GM21529 (cell line): Measurements from ENCODE around the gene TGFB1I1.
"Not testable (repeated sequence)": the region's sequence is repeated elsewhere in the genome, so short reads cannot be mapped to it uniquely, and the experiment has no call there.

Experiments
- ATAC-seq: cut with Tn5 transposase; IDR thresholded peaks from one replicate; pipeline ENCODE4 v1.9.1; 2021; ENCODE audit not compliant: unreplicated experiment

Gene TGFB1I1

DNA sequence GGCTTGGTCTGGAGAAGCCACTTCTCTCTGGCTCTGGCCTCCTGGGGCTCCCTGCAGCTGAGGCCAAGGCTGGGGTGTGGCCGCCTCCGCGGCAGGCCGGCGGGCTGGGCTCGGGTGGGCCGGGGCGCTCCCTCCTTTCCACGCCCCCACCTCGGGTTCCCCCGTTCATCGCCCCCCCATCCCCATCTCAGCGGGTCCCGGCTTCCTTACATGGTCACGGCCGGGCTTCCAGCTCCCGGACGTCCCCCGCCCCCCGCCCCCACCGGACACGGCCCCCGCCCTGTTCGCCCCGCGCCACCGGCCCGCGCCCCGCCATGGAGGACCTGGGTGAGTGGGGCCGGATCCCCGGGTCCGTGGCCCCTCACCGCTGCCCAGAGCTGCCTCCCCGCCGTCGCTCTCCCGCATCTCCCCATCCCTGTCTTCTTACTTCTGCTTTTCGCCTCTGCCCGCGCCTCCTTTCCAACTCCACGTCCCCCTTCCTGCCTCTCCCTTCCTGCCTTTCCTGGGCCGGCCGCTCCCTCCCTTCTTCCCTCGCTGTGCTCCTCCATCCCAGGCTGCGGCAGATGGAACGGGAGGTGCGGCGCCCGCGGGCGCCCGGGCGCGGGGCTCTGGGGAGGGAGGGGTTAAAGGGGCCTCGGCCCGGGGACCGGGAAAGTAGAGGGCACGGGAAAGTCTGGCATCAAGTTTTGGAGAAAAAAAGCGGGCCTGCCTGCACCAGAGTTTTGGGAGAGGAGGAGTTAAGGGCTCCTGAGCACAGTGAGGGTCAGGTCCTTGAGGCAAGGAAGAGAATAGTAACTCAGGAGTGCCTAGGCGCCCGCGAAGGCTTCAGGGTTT lies at the start of gene TGFB1I1:
TSS of gene TGFB1I1 (plus strand) at position 278 of the 834 bp plus-strand sequence. CDS start at position 315, 37 bp downstream.
- ATAC-seq = no peak

DNA sequence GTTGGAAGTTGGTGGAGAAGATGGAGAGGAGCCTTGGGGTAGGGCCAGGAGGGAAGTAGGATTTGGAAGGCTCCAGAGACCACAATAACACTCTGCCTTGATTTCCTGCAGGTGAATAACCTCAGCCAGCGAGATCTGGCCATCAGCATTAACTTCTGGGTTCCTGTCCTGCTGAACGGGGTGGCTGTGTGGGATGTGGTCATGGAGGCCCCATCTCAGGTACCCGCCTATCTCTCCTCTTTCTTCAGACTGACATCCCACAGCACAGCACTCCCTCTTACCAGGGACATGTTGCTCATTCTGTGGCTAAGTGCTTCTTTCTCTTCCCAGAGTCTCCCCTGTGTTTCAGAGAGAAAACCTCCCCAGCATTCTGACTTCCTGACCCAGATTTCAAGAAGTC lies 48.7 kb upstream of the TGFB1I1 start:
- no peak for ATAC-seq

DNA sequence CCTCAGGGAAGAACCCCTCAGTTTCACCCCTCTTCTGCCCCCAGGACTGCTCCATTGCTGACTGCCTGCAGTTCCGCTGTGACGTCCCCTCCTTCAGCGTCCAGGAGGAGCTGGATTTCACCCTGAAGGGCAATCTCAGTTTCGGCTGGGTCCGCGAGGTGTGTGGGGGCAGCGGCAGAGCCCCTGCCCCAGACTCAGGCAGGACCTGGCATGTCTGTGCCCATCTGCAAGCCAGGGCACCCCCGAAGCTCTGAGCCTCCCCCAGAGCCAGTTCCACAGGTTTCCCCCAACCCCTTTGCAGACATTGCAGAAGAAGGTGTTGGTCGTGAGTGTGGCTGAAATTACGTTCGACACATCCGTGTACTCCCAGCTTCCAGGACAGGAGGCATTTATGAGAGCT lies 48.2 kb upstream of the TGFB1I1 start:
- no peak for ATAC-seq

DNA sequence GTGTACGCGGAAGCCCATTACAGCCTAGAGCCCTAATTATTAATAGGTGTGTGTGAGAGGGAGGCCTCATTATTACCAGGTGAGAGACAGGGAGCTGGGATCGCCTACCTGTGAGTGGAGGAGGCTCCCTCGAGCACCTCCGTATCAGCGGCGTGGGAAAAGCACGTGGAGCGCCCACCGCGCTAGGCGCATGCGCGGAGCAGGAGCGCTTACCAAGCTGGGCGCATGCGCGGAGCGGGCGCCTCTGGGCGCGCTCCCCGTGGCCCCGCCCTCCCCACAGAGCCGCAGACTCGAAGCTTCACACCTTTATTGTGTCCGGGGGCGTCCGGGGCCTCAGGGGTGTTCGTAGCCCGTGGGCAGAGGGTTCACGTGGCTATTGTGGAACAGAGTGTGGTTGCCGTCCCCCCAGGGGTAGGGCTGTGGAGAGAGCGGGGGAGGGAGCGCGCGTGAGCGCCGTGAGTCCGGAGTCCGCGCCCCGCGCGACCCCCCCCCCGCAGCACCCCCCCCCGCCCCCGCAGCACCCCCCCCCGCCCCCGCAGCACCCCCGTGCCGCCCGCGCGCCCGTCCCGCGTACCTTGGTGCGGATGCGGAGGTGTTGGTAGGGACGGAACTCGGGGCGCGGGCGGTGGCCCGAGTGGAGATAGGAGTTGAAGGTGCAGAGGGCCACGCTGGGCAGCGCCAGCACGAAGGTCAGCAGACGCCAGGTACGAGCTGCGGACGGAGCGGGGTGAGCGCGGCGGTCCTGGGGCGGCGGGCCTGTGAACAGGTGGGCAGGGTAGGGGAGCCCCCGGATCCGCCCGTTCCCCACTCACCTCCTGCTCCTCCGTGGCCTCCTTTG lies 44.3 kb upstream of the TGFB1I1 start:
- no peak for ATAC-seq

DNA sequence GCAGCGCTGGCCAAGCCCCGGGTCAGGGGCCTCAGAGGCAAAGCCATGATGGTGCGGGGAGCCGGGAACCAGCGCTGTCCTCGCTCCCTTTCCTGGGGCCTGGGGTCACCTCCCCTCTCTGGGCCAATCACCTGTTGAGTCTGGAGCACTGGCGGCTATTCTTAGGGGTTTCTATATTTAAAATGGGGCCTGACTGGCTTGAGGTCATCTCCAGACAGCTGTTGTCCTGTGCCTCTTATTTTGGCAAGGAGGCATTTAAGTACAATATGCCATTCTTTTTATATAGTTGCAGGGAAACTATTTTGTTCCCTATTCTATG lies 43.7 kb upstream of the TGFB1I1 start, which contains the start of gene COX6A2:
TSS of gene COX6A2 (minus strand) at position 82 of the 319 bp plus-strand sequence. CDS start at position 47, 35 bp downstream.
- ATAC-seq = no peak

DNA sequence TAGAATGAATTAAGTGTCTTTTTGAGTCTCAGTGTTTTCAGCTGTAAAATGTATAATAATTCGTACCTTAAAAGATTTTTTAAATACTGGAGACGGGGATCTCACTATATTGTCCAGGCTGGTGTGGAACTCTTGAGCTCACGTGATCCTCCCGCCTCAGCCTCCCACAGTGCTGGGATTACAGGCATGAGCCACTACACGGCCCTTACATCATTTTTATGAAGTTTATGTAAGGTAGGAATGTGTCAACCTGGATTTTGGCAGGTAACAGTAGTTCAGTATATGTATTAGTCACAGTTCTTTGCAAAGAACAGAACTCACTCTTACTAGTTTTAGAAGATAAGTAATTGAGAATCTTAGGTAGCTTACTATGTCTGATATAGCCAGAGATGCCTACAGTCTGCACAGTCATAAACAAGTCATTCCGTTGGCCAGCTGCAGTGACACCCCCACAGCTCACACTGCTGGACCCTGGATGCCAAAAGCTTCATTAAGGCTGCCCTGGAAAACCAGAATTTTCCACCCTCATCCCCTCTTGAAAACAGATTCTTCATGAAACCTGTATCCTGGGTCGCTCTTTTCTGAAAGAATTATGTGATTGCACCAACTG lies 43.2 kb upstream of the TGFB1I1 start:
- no peak for ATAC-seq

GRCh38 chr16:31429314-31429713 lies 42.6 kb upstream of the TGFB1I1 start:
- ATAC-seq = no peak

DNA sequence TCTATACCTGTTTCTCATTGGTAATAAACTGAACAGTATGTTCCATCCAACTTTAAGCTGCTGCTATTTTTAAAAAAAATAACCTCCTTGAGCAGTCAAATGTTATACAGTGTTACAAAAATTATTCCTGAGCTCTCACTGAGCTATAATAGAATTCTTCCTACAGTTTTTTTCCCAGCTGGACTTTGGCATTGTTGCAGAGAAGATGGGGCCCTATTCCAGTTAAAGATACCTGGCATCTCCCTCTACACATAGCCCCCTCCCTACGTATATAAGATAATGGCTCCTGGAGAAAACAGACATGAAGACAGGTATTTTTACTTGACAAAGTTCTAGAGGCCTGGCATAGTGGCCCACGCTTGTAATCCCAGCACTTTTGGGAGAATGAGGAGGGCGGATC lies 42.2 kb upstream of the TGFB1I1 start:
- no peak for ATAC-seq

GRCh38 chr16:31430380-31431052 lies 41.4 kb upstream of the TGFB1I1 start:
- ATAC-seq = no peak

GRCh38 chr16:31435341-31436220 lies 36.4 kb upstream of the TGFB1I1 start:
- no peak for ATAC-seq

DNA sequence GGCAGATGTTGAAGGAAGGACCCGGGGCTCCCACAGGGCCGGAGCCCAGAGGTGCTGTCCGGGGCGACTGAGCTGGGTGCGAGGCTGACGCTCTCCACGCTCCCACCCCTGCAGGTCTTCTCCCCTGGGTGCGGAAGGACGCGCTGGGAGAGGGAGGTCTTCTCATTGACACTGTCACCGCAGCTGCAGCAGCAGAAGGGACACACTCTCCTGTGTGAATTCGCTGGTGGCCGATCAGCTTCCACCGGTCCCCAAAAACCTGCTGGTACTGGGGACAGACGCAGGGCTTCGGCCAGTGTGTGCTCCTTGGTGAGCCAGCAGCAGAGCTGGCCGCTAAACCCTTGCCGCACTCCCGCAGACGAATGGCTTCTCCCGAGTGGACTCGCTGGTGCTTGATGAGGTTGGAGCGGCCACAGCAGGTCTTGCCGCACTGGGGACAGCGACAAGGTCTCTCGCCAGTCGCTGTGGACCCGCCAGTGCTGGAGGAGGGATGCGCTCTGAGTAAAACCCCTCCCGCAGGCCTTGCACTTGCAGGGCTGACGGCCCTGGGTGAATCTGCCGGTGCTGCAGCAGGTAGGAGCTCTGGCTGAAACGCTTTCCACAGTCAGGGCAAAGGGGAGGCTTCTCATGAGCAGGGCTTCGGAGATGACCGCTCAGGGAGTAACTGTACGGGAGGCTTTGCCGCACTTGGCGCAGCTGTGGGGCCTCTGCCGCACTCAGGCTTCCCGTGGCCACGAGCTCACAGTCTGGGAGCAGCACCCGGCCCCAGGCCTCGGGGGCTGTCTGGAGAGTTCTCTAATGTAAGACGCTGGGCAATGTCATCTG lies 35.5 kb upstream of the TGFB1I1 start:
- ATAC-seq = no peak

DNA sequence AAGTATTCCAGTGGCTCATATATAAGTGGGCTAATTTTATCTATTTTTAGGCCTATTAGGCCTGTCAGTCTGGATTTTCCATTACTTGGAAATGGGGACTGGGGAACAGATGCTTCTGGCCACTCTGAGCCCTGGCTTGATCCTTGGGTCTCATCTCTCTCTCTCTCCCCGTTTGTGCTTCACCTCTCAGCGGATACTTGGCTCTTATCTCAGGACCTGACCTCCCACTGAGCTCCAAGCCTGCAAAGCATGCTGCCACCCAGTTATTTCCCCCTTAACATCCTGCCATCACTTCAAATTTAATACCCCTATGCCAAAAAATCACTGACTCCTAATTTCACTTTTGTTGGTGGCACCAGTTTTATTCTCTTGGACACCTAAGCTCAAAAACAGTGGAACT lies 33.5 kb upstream of the TGFB1I1 start:
- no peak for ATAC-seq

DNA sequence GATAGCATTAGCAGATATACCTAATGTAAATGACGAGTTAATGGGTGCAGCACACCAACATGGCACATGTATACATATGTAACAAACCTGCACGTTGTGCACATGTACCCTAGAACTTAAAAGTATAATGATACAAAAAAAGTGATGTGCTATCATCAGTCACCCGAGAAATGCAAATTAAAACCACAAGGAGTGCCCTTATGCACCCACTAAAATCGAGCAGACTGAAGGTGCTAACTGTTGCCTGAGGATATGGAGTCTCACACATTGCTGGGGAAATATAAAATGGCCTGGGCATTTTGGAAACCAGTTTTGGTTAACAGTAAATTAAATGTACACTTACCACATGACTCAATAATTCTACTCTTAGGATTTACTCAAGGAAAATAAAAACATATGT lies 32.9 kb upstream of the TGFB1I1 start:
- ATAC-seq = not testable (repeated sequence)

- no peak for ATAC-seq
Observed at GRCh38 chr16:31439519-31439918, 32.4 kb upstream of the TGFB1I1 start.

- ATAC-seq = no peak
Observed at GRCh38 chr16:31440516-31441184, 31.3 kb upstream of the TGFB1I1 start.

- no peak for ATAC-seq
Observed at GRCh38 chr16:31441956-31442355, 30.0 kb upstream of the TGFB1I1 start.

DNA sequence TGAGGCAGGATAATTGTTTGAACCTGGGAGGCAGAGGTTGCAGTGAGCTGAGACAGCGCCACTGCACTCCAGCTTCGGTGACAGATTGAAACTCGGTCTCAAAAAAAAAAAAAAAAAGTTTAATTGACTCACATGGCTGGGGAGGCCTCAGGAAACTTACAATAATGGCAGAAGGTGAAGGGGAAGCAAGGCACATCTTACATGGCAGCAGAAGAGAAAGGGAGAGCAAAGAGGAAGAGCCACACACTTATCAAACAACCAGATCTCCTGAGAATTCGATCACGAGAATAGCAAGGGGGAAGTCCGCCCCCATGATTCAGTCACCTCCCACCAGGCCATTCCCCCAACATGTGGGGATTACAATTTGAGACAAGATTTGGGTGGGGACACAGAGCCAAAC lies 26.0 kb upstream of the TGFB1I1 start:
- ATAC-seq = not testable (repeated sequence)

- no peak for ATAC-seq
Observed at GRCh38 chr16:31451201-31451600, 20.8 kb upstream of the TGFB1I1 start.
